CD8-positive, alpha-beta memory T cell (primary cell): Measurements from ENCODE around the gene HPD. TPM values are rescaled to one million over a fixed set of nuclear protein-coding genes. Genes with fewer than 3 reads are reported as not detected.

Experiments
- CTCF ChIA-PET: fragments of 350-600 bp; sonication (Branson Sonifier 250); formaldehyde crosslinking; loops from one replicate; lab custom pipeline; 2021; ENCODE audit warnings: antibody characterized with exemption; lab: Charles Lee
- POLR2A ChIA-PET: fragments of 350-600 bp; sonication (Branson Sonifier 250); formaldehyde crosslinking; loops from one replicate; lab custom pipeline; 2021; ENCODE audit warnings: antibody characterized with exemption; lab: Charles Lee
- DNase-seq, 5 donors: peaks; one replicate each; pipeline versions ENCODE4 v3.0.0 to v3.0.0-alpha.2; 2020 to 2022; ENCODE audit warnings: mixed read lengths in 1 of 5
- H3K27ac ChIP-seq: one replicate; pipeline ENCODE4 v1.7.0; 2013; ENCODE audit warnings: low read depth, mild to moderate bottlenecking, low read length, moderate library complexity
- H3K27me3 ChIP-seq: 2 replicates; pipeline ENCODE4 v1.7.0; 2013; ENCODE audit warnings: low read length, mild to moderate bottlenecking; ENCODE audit not compliant: insufficient read depth, poor library complexity, severe bottlenecking
- H3K36me3 ChIP-seq: 2 replicates; pipeline ENCODE4 v1.7.0; 2013; ENCODE audit warnings: mild to moderate bottlenecking, low read length, moderate library complexity; ENCODE audit not compliant: insufficient read depth
- H3K4me1 ChIP-seq: 2 replicates; pipeline ENCODE4 v1.7.0; 2013; ENCODE audit warnings: mild to moderate bottlenecking, low read length, moderate library complexity; ENCODE audit not compliant: insufficient read depth
- H3K4me3 ChIP-seq: 2 replicates; pipeline ENCODE4 v1.7.0; 2013; ENCODE audit warnings: mild to moderate bottlenecking, low read length
- H3K9me3 ChIP-seq: 2 replicates; pipeline ENCODE4 v1.7.0; 2013; ENCODE audit warnings: mild to moderate bottlenecking, low read length
- H3K27ac Mint-ChIP-seq, 8 donors: one replicate each; pipeline ENCODE4 v1.8.0; 2020 to 2021; ENCODE audit warnings: mixed read lengths in 8 of 8, mild to moderate bottlenecking in 6 of 8, inconsistent platforms in 3 of 8, moderate library complexity in 3 of 8
- H3K27me3 Mint-ChIP-seq, 2 donors: one replicate each; pipeline ENCODE4 v1.8.0; 2020 to 2021; ENCODE audit warnings: mixed read lengths in 2 of 2, mild to moderate bottlenecking in 1 of 2, moderate library complexity in 1 of 2
- H3K36me3 Mint-ChIP-seq, 3 donors: one replicate each; pipeline ENCODE4 v1.8.0; 2020 to 2021; ENCODE audit warnings: mixed read lengths in 3 of 3, inconsistent platforms in 1 of 3, mild to moderate bottlenecking in 1 of 3
- H3K4me1 Mint-ChIP-seq, 3 donors: one replicate each; pipeline ENCODE4 v1.8.0; 2020 to 2021; ENCODE audit warnings: mixed read lengths in 3 of 3, inconsistent platforms in 1 of 3, mild to moderate bottlenecking in 1 of 3
- H3K4me3 Mint-ChIP-seq, 7 donors: one replicate each; pipeline ENCODE4 v1.8.0; 2020 to 2021; ENCODE audit warnings: mixed read lengths in 7 of 7, mild to moderate bottlenecking in 6 of 7, moderate library complexity in 4 of 7, inconsistent platforms in 2 of 7
- H3K9me3 Mint-ChIP-seq, 5 donors: one replicate each; pipeline ENCODE4 v1.8.0; 2020 to 2022; ENCODE audit warnings: mixed read lengths in 5 of 5, mild to moderate bottlenecking in 3 of 5, moderate library complexity in 2 of 5, inconsistent platforms in 1 of 5
- polyA plus RNA-seq: library from polyadenylated mRNA; unstranded; fragments of 300-500 nt; fragmentation: Illumina TruSeq; gene quantifications from one replicate; pipeline ENCODE4 v1.2.3, GENCODE V29; 2021
- total RNA-seq, 2 experiments: library from RNA; stranded (reverse); gene quantifications; one replicate each; pipeline ENCODE4 v1.2.3, GENCODE V29; 2021

HPD gene
- total and polyA plus RNA-seq, 3 experiments from 2014 or later: not detected

GRCh38 chr12:121795034-121795968 is 63.4 kb downstream of the HPD start:
- peak overlapping the region; percentile 84 to 99 (median 98) for H3K27ac Mint-ChIP-seq
- H3K27me3 ChIP-seq: no peaks in the 10 kb centered on the region
- H3K36me3 ChIP-seq: peaks cover 24% of the 10 kb centered on the region
- ChIA-PET POLR2A (interaction anchor here (1.1 to 12.2 kb wide), 7 partner anchors 9 to 157 kb away, joined by 3 to 277 read pairs (median 45); partner anchors contain the start of genes SETD1B and TMEM120B), CTCF (interaction anchor here (0.8 to 44.0 kb wide), 32 partner anchors 5 to 340 kb away, joined by 3 to 1908 read pairs (median 6); partner anchors contain the start of genes CFAP251, PSMD9, RHOF and SETD1B)
- H3K4me1 ChIP-seq: peaks cover 59% of the 10 kb centered on the region
- H3K9me3 ChIP-seq: no peaks in the 10 kb centered on the region
- DNase-seq: peak; percentile 74 to 87 (median 82)
- H3K4me3 ChIP-seq: peak overlapping the region; percentile 54
- no peaks in the 10 kb centered on the region for H3K9me3 Mint-ChIP-seq
- H3K4me1 Mint-ChIP-seq: peaks cover 46 to 66% (median 48%) of the 10 kb centered on the region in 3 donors
- H3K36me3 Mint-ChIP-seq: peaks cover 0 to 59% (median 9%) of the 10 kb centered on the region in 3 donors
- H3K27me3 Mint-ChIP-seq: peaks cover 0 to under 1% of the 10 kb centered on the region in 2 donors
- H3K27ac ChIP-seq: peak overlapping the region; percentile 78
- H3K4me3 Mint-ChIP-seq: peak overlapping the region; percentile 76 to 93 (median 89)

DNA sequence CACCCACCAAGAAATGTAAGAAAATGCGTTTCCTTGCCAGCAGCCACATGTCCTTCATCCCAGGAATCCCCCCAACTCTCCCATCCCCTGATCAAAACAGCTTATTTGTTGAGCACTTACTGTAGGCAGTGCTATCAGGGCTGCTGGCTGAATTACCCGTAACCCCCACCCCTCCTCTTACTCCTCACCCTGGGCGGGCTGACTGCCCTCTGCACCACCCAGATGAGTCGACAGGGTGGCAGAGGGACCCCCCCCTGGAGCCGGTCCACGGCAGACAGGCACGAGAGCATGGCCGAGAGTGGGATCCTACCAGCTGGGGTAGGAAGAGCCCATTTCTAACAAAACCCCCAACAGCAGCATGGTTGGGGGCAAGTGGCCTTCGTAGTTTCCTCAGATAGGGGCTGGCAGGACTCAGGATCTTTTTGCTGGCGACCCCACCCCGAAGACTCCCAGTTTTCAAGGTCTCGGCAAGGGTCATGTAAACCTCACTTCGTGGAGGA is 64.1 kb downstream of the HPD start:
- Histone ChIP-seq H3K9me3 (no peaks in the 10 kb centered on the region), H3K4me3 (peak overlapping the region; percentile 54), H3K27me3 (no peaks in the 10 kb centered on the region), H3K27ac (peak overlapping the region; percentile 78), H3K36me3 (peaks cover 24% of the 10 kb centered on the region), H3K4me1 (peaks cover 64% of the 10 kb centered on the region)
- Mint-ChIP-seq H3K4me1 (peaks cover 53 to 73% (median 55%) of the 10 kb centered on the region in 3 donors), H3K4me3 (peak overlapping the region; percentile 76 to 93 (median 89)), H3K27me3 (peaks cover 0 to 2% of the 10 kb centered on the region in 2 donors), H3K27ac (peak overlapping the region; percentile 84 to 99 (median 98)), H3K9me3 (no peaks in the 10 kb centered on the region), H3K36me3 (peaks cover 0 to 60% (median 10%) of the 10 kb centered on the region in 3 donors)
- CTCF ChIA-PET: interaction anchor here (0.5 to 44.0 kb wide), 50 partner anchors 6 to 577 kb away, joined by 3 to 1908 read pairs (median 4); partner anchors contain the start of genes CFAP251, PSMD9, RHOF and SETD1B
- peak in 3 of 5 donors; percentile 50 to 80 (median 59) for DNase-seq
- POLR2A ChIA-PET: interaction anchor here (0.6 to 12.2 kb wide), 14 partner anchors 10 to 258 kb away, joined by 3 to 277 read pairs (median 7); partner anchors contain the start of genes PSMD9, SETD1B and TMEM120B

GRCh38 chr12:121793838-121794533 is 64.7 kb downstream of the HPD start:
- CTCF ChIA-PET: interaction anchor here (0.5 to 44.0 kb wide), 52 partner anchors 6 to 576 kb away, joined by 3 to 1908 read pairs (median 4); partner anchors contain the start of genes CFAP251, PSMD9, RHOF and SETD1B
- peak; percentile 91 to 97 (median 95) for DNase-seq
- Mint-ChIP-seq H3K27ac (peak overlapping the region; percentile 84 to 99 (median 98)), H3K4me1 (peaks cover 54 to 74% (median 58%) of the 10 kb centered on the region in 3 donors), H3K36me3 (peaks cover 0 to 55% (median 10%) of the 10 kb centered on the region in 3 donors), H3K9me3 (no peaks in the 10 kb centered on the region), H3K4me3 (peak overlapping the region; percentile 76 to 93 (median 89)), H3K27me3 (peaks cover 0 to 2% of the 10 kb centered on the region in 2 donors)
- H3K4me1 ChIP-seq: peaks cover 64% of the 10 kb centered on the region
- peaks cover 22% of the 10 kb centered on the region for H3K36me3 ChIP-seq
- H3K4me3 ChIP-seq: peak overlapping the region; percentile 99
- H3K27ac ChIP-seq: peak overlapping the region; percentile 79
- H3K27me3 ChIP-seq: no peaks in the 10 kb centered on the region
- POLR2A ChIA-PET: interaction anchor here (0.6 to 12.2 kb wide), 15 partner anchors 10 to 1502 kb away, joined by 3 to 277 read pairs (median 7); partner anchors contain the start of genes PSMD9, RNU4-2, SETD1B and TMEM120B
- H3K9me3 ChIP-seq: no peaks in the 10 kb centered on the region

DNA sequence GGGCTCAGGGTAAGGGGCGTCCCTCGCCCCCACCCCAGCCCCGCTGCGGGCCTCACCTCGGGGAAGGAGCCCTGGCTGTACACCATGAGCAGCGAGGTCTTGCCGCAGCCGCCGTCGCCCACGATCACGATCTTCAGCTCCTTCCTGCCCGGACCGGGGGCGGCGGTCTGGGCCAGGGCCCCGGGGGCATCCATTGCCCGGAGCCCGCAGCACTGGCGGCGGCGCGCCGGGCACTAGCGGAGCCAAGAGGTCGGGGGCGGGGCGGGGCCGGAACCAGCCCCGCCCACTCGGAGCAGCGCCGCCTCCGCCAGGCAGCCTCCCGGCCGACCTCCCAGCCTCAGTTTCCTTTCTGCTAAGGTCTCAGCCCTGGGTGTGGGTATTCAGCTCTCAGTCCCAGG is 65.2 kb downstream of the HPD start, which contains the start of gene RHOF:
Gene RHOF (minus strand): TSS at position 249 of the 398 bp plus-strand sequence. CDS start 55 bp downstream, at position 194.
- H3K36me3 ChIP-seq: peaks cover 16% of the 10 kb centered on the region
- Mint-ChIP-seq H3K36me3 (peaks cover 0 to 50% (median 8%) of the 10 kb centered on the region in 3 donors), H3K27ac (peak within 1 kb of the TSS; percentile 99 to 100 (median 100)), H3K4me1 (peaks cover 54 to 74% (median 58%) of the 10 kb centered on the region in 3 donors), H3K4me3 (peak within 1 kb of the TSS; percentile 88 to 96 (median 89)), H3K27me3 (peaks cover 0 to 2% of the 10 kb centered on the region in 2 donors), H3K9me3 (no peaks in the 10 kb centered on the region)
- peak within 1 kb of the TSS; percentile 79 for H3K27ac ChIP-seq
- POLR2A ChIA-PET: interaction anchor here (0.7 to 12.2 kb wide), 11 partner anchors 11 to 1501 kb away, joined by 3 to 277 read pairs (median 9); partner anchors contain the start of genes PSMD9, RNU4-2, SETD1B and TMEM120B
- H3K4me1 ChIP-seq: peaks cover 64% of the 10 kb centered on the region
- peak in 1 of 5 donors; percentile 60 for DNase-seq
- H3K9me3 ChIP-seq: no peaks in the 10 kb centered on the region
- H3K4me3 ChIP-seq: peak within 1 kb of the TSS; percentile 99
- CTCF ChIA-PET: interaction anchor here (0.8 to 44.0 kb wide), 27 partner anchors 7 to 338 kb away, joined by 3 to 1908 read pairs (median 7); partner anchors contain the start of genes CFAP251, PSMD9, RHOF and SETD1B
- H3K27me3 ChIP-seq: no peaks in the 10 kb centered on the region

DNA sequence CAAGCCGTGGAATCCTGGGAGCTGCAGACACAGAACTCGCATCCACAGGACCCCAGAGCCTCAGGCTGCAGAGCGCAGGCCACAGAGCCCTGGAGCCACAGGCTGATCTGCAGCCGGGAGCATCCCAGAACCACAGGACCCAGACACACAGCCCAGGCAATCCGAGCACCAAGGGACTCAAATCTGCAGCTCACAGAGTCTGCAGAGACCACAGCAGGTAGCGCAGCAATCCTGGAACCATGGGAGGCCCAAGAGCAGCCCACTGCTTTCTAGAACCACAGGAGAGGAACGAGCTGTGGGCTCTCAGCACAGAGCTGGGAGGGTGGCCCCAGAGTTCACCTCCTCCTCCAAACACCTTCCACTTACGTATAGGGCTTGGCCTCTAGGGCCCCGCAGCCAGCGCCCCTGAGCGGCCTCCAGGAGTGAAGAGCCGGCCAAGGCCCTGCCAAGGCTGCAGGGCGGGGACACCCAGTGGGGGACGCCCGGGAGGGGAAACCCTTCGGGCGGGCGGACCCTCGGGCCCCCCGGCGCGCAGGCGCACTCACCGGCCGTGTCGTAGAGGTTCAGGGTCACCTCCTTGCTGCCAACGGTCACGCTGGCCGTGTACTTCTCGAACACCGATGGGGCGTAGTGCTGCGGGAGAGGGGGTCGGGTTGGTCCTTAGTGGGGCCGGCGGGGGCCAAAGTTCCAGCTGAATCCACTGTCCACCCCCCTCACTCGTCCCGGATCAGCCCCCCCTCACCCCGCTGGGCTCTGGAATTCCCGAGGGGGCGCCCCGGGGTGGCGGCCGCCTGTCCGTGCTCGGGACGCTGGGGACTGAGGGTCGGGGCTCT is 65.8 kb downstream of the HPD start:
- peaks cover 10% of the 10 kb centered on the region for H3K36me3 ChIP-seq
- H3K9me3 ChIP-seq: no peaks in the 10 kb centered on the region
- H3K27ac ChIP-seq: peak overlapping the region; percentile 79
- ChIA-PET CTCF (interaction anchor here (0.6 to 44.0 kb wide), 9 partner anchors 7 to 256 kb away, joined by 3 to 1908 read pairs (median 42); partner anchors contain the start of genes CFAP251, PSMD9, RHOF and SETD1B), POLR2A (interaction anchor here (0.6 to 12.2 kb wide), 10 partner anchors 11 to 1501 kb away, joined by 3 to 277 read pairs (median 11); partner anchors contain the start of genes PSMD9, RNU4-2, SETD1B and TMEM120B)
- peak overlapping the region; percentile 88 to 96 (median 89) for H3K4me3 Mint-ChIP-seq
- H3K4me3 ChIP-seq: peak overlapping the region; percentile 99
- H3K4me1 Mint-ChIP-seq: peaks cover 56 to 76% (median 61%) of the 10 kb centered on the region in 3 donors
- H3K27me3 Mint-ChIP-seq: peaks cover 0 to 2% of the 10 kb centered on the region in 2 donors
- peak in 4 of 5 donors; percentile 60 to 80 (median 67) for DNase-seq
- no peaks in the 10 kb centered on the region for H3K9me3 Mint-ChIP-seq
- peaks cover 0 to 46% (median 8%) of the 10 kb centered on the region in 3 donors for H3K36me3 Mint-ChIP-seq
- peak overlapping the region; percentile 99 to 100 (median 100) for H3K27ac Mint-ChIP-seq
- no peaks in the 10 kb centered on the region for H3K27me3 ChIP-seq
- peaks cover 64% of the 10 kb centered on the region for H3K4me1 ChIP-seq
